Stimulated activated CD4-positive, alpha-beta T cell treated with anti-CD3 and anti-CD28 coated beads, Interleukin-12 subunit alpha, Interleukin-12 subunit beta, amount 100 ng/mL, for 4 hours (primary cell): Measurements from ENCODE around the gene PPFIA1.
"Not testable (repeated sequence)": the region's sequence is repeated elsewhere in the genome, so short reads cannot be mapped to it uniquely, and the experiment has no call there.

Experiments used
- DNase-seq: peaks from one replicate; pipeline ENCODE4 v3.0.0-alpha.2; 2020

PPFIA1 gene

DNA sequence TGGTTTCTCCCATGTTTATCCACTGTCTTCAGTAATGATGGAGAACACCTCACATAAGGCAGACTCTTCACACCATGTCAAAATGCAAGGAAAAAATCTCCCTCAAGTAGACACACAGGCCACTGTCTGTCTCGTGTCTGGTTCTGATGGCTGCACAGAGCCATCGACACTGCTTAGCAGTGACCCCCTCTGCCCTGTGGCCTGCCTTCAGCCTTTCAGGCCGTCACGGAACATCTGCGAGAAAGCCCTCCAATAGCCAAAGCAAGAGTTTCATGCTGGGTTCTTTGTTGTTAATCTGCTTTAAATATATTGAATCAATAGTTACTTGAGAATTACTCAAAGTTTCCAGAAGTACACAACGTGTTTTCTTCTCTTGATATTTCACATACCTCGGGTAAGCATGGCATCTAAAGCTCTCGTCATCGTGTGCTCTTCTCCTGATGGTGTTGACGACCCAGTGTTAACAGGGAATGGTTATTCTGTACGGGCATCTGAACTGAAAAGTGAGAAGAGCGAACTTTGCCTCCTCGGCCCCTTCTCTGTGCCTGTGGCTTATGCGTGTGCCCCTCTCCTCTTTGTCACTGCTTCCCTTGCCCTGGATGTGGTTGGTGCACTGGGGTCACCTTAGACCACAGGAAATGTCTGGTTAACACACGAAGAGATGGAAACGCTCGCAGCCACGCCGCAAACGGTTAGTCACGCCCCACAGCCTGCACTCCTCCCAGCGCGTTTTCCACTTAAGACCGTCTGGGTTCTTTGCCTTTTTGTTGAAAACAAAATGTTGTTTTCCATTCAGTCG lies 94.5 kb downstream of the PPFIA1 start:
- DNase-seq: peak; percentile 52

DNA sequence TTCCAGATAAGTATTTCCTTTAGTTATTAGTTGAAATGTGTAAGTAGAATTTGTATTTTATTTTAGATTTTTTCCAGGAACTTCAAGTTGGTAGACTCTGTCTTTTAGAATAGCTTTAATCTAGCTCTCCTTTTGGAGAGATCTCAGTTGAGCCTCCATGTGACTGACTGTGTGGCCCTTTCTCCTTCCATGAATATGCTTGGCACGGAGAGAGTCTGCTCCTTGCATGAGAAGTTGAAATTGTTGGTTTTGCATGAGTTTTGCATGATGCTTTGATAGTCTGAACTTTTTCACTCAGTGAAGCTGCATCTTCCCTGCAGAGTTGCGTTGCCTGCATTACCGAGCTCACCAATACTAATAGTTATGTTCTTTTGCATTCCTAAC lies 95.0 kb downstream of the PPFIA1 start:
- DNase-seq: no peak

DNA sequence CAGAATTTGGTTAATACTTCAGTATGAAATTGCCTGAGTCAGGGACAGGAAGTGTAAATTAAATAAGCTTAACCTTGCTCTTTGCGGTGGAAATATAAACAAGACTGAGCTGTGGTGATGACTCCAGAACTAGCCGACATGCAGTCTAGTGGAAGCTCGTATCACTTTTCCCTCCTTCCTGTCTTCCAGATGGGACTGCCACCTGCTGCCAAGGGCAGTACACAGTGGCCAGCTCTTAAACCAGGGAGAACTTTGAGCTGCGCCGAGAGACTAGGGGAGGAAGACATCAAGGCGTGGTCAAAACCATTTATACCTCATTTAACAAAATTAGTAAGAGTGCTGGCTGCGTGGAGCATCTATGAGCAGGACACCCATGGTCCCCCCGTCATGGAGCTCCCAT lies 96.6 kb downstream of the PPFIA1 start:
- no peak for DNase-seq

DNA sequence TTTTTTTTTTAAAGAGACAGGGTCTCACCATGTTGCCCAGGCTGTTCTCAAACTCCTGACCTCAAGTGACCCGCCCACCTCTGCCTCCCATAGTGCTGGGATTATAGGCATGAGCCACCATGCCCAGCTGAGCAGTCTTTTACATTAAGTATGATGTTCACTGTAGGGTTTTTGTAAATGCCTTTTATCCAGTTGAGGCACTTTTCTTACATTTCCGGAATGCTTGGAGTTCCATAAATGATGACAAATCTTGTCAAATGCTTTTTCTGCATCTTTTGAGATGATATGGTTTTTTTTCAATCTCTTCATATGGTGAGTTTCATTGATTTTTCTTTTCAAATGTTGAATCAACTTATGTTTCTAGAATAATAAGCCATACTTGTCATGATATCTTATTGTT lies 98.5 kb downstream of the PPFIA1 start:
- DNase-seq: no peak

DNA sequence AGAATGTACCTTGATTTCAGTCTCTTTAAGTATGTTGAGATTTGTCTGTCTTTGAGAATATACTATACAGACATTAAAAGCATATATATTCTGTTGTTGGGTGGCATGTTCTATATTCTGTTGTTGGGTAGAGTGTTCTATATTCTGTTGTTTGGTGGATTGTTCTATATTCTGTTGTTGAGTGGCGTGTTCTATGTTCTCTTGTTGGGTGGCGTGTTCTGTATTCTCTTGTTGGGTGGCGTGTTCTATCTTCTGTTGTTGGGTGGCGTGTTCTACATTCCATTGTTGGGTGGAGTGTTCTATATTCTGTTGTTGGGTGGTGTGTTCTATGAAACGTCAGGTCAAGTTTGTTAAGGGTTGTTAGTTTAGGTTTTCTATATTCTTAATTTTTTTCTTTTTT lies 100.8 kb downstream of the PPFIA1 start:
- DNase-seq: no peak

DNA sequence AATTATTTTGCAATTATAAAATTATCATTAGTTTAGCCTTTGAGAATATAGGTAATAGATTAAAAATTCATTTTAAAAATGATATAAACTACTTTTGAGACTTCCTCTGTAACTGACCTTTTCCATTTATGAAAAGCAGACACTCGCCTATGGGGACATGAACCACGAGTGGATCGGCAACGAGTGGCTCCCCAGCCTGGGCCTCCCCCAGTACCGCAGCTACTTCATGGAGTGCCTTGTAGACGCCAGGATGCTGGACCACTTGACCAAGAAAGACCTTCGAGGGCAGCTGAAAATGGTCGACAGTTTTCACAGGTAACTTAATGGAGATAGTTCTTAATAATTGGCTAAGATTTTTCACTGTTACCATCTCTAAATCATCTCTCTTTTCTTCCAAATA lies 101.6 kb downstream of the PPFIA1 start:
- no peak for DNase-seq

DNA sequence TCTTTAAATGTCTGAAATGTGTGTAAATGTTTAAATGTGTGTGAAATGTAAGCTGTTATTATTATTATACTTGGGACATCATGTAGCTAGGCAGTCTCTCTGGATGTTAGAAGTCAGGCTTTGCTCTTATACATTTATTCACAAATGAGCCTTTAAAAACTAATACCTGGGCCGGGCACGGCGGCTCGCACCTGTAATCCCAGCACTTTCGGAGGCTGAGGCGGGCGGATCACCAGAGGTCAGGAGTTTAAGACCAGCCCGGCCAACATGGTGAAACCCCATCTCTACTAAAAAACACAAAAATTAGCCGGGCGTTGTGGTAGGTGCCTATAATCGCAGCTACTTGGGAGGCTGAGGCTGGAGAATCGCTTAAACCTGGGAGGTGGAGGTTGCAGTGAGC lies 106.1 kb downstream of the PPFIA1 start:
- DNase-seq: no peak

DNA sequence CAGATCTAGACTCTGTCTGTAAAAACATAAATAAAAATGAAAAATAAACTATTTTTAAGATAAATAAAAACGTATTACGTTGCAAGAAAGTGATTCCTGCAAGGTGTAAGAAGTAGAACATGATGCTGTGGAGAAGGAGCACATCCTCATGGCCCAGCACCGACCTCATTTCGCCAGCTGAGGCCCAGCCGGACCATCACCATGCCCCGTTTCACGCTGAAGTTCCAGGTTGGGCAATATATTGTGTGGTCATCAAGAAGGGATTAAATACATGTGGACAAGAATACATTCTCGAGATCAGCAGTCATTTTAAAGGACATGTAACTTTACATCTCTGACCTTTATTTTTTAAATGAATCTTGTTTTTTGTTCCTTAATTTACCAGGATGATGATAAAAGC lies 107.2 kb downstream of the PPFIA1 start:
- no peak for DNase-seq

DNA sequence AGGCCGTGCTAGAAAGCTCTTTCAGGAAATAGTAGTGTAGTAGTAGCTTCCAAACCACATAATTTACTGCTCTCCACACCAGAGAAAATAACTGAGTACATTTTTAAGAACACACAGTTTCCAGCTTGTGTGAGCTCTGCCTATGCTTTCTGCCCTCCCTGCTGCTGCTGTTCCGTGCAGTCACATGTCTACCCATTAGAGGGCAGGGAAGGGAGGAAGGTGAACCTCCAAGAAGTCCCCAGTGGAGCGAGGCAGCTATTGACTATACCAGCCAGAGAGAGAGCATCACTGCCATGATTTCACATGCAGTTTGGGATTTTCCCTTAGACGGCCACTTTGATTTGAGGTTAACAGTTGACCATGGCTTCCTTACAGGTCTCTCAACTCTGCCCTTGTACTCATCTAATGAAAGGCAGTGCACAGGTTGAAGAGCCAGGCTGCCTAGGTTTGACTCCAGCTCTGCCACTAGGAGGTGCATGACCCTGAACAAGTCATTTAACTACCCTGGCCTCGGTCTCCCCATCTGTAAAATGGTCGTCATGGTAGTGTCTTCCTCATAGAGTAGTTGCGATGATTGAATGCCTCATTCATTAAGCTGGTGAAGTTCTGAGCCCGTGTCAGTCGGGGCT lies 108.1 kb downstream of the PPFIA1 start:
- no peak for DNase-seq

DNA sequence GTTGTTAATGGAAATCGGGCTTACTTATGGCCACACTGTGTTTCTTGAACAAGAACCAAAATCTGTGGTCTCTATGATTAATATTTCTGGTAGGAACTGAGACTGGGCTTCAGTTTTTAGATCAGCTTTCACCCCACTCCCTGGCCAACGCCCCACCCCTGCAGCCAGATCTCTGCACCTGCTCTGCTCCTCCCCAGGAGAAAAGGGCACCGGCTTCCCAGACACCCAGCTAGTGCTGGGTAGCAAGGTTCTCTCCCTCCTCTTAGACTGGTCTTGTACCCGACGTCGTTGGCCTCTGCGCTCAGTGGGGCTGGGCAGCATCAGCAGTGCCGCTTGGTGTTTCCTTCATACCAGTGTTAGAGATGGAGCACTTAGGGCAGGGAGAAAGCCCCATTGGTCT lies 110.9 kb downstream of the PPFIA1 start:
- DNase-seq: no peak

DNA sequence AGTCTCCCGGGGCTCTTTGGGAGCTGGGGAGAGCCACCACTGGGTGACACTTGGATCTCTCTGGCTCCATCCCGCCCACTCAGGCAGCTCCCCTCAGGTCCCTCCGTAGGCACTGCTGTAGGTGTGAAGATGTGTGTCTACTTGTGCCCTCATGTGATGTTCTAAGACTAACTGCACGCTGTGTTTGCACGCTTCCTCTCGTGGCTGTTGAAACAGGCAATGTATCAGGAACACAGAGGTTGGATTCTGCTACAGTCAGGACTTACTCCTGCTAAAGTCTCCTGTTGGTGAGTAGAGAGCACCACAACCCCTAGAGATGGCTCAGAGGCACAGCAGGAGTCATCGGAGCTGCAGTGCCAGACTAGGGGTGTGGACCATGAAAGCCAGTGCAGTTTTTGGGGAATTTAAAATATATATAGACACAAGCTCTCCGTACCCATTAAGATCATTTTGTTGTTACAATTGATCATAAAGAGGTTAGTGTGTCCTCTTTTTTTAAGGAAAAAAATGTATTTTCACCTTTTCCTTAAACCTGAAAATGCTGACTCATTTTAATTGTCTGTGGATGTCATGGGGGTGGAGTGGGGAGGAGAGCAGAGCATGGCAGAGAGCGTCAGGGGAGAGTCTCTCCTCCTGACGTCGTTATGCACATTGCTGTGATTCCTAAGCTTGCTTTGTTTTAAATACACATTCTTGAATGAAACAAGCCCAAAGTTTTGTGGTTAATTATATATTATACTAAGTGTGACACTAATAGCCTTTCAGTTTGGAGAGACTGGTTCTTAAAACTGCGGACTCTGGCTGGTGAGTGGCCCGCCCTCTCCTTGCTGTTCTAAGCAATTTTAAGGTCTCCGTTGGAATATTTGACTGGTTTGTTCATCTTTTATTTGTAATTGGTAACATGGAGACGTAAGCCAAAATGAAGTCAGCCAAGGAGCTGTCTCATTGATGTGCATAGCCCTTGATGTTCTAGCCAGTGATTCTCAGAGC lies 111.7 kb downstream of the PPFIA1 start:
- DNase-seq: no peak

DNA sequence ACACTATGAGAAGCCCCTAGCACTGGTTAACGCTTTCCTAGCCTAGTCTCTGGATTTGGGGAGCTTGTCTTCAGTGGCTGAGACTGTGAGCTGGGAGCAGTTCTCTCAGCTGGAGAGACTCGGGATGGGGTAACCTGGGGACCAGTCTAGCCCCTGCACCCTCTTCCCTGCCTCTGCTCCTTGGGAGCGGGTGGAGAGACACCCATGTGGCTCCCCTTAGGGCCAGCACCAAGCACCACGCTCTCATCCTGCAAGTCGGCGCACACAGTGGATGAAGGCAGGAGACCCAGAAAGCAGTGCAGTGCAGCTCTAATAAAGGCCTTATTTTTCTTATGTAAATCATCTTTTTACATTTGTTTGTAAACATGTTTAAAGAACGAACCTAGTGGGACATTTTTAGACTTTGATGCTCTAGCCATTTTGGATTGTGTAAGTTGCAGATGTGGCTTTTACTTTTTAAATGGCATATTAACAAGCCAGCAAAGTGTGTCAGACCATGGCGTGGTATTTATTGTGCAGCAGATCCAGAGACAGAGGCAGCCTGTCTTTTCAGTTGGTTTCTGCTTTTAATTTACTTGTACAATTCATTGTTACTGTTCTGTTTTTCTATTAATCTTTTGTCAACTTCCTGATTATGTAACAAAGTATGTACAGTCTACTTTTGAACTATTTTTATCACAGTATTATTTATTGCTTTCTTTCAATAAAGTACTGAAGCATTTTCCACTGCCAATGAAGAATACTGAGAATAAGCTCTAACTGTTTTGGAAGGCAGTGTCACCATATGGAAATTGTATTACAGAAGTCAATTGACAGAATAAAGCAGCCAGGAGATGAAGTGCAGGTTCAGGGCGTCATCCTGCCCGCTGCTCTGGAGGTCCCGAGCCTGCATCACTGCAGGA lies 113.4 kb downstream of the PPFIA1 start:
- no peak for DNase-seq

DNA sequence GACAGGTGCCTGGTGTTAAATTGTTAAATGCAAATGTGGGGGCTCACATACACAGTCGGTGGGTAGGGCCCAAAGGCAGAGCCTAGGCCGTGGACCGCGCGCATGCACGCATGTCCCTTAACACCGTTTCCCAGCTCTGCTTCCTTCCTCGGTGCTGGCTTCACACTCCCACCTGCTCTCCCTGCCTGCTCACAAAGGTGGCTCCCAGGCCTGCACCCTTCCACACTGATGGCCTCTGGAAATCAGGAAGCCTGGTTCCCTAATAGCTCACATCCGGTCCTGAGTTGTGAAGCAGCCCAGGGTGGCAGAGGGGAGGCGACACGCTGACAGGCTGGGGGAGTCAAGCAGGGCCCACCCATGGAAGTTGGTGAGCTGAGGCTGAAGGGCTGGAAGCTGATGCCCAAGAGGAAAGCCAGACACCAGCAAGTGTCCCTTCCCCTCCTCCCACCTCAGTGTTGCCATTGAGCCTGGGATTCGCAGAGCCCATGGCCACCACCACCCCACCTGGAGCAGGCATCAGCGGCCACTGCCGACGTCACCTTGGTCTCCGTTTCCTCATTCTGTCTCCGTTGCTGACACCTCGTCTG lies 114.2 kb downstream of the PPFIA1 start:
- no peak for DNase-seq

DNA sequence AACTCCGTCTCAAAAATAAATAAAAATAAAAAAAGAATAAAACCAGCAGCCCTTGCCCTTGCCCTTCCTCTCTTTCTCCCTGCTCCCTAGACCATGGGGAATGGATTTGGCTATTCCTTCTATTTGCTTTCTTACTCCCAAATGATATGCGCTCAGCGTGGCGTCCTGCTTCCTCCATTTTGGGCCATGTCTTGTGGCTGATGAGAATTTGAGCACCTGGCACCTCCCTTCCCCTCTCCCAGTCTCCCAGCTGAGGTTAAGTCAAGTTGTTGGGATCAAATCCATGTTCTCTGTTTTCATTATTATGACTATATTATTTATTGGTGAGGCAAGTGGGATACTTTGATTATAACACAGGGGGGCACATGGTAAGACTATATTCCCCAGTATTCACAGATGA lies 117.1 kb downstream of the PPFIA1 start:
- DNase-seq: no peak

DNA sequence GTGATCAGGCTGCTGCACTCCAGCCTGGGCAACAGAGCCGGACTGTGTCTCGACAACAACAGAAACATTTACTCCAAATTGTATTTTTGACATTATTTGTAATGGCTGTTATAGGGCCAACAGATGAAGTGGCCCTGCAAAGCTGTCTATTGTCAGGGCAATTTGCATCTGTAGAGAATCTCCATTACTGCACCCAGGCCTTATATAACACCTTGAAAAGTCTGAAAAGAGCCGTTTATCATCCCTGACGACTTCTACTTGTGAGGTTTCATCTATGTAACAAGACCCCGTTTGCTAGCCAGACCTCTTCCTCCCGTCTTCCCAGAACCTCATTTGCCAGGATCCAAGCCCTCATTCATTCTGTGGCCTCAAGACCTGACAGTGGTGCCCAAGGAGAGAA lies 118.7 kb downstream of the PPFIA1 start:
- DNase-seq: no peak

DNA sequence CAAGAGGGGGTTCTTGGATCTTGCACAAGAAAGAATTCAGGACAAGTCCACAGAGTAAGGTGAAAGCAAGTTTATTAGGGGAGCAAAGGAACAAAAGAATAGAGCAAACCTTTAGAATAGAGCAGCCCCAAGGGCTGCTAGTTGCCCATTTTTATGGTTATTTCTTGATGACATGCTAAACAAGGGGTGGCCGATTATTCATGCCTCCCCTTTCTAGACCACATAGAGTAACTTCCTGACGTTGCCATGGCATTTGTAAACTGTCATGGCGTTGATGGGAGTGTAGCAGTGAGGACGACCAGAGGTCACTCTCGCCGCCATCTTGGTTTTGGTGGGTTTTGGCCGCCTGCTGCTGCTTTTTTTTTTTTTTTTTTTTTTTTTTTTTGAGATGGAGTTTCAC lies 120.4 kb downstream of the PPFIA1 start:
- DNase-seq: not testable (repeated sequence)

DNA sequence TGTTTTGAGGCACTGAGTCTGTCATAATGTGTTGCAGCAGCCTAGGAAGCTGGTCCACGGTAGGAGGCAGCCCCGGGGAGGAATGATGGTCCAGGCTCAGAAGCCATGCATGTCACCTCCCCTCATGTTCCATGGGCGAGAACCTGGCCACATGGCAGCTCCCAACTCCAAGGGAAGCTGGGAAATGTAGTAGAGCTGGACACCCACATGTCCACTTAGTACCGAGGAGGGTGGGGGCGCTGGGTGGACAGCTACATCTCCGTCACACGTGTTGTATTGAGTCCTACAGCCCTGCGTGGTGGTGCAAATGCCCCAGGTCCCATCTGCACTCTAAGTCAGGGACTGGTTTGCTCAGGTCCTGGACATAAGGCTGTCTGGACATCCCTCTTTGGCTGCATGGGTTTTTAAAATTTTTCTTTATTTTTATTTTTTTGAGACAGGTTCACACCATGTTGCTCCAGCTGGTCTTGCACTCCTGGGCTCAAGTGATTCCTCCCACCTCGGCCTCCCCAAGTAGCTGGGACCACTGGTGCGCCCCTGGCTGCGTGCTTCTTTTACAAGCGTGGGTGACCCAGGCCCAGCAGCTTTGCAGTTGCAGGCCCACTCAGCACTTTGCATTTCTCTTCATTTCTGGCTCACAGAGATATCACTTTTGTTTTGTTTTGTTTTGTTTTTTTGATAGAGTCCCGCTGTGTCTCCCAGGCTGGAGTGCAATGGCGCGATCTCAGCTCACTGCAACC lies 123.9 kb downstream of the PPFIA1 start:
- DNase-seq: no peak

DNA sequence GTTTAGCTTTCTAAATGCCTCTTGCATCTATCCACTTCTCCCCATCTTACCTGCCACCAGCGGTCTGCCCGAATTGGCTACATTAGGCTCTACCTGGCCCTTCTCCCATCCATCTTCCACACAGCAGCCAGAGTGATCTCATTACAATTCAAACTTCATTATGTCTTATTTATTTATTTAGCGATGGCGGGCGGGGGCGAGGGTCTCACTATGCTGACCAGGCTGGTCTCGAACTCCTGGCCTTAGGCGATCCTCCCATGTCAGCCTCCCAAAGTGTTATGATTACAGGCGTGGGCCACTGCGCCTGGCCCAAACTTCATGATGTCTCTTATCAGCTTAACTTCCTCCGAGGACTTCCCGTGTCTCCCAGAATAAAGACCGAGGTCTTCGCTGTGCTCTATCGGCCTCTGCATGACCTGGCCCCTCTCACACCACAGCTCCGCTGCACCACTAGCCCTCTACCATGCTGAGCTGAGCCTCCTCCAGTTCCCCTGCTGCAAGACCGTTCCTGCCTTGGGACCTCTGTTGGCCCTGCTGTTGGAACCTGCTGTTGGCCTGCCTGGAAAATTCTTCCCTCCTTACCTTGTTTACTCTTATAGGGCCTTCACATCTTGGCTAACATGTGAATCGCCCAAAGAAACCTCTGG lies 127.0 kb downstream of the PPFIA1 start:
- no peak for DNase-seq

DNA sequence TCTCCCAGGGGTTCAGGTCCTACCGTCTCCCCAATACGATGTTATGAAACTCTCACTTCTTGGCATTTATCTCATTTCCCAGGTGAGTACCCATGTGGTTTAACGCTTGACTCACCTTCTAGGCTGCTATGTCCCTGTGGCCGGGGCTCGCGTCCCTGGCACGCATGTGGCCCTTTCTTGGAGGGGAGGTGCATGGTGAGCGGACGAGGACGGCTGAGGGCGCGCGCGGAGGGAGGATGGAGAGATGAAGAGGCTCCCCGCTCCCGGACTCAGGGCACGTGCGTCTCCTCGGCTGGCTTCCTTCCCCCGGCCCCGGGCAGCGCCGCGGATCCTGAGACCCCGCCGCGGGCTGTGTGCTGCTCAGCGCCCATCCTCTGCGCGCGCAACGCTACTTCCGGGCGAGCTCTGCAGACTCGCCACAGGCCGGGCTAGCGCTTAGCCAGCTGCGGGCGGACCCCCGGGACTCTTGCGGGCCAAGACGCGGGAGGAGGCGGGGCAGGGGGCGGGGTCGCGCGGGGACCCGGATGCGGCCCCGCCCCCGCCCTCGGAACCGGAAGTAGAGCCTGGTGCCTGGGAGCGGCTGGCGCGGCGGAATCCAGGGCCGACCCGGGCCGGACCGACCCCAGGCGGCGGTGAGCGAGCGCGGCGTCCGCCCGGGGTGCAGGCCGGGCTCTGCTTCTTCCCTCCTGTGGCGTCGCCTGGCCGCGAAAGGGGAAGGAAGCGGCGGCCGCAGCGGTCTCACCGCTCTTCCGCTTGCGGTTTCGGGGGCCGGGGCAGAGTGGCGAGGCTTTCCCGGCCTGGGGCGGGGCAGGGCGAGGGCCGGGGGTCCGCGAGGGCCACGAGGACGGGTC lies 127.7 kb downstream of the PPFIA1 start, which contains the start of gene CTTN:
Gene CTTN, plus strand, starts transcription at position 547 of the 851 bp plus-strand sequence. CDS start 8,769 bp downstream, outside the sequence.
- DNase-seq: peak; percentile 82
